HG03108 (cell line): ENCODE results near the gene ADCY9.
"Not testable (repeated sequence)": the region's sequence is repeated elsewhere in the genome, so short reads cannot be mapped to it uniquely, and the experiment has no call there.

Experiments
- ATAC-seq: cut with Tn5 transposase; IDR thresholded peaks from one replicate; pipeline ENCODE4 v1.9.1; 2021; ENCODE audit warnings: moderate library complexity; ENCODE audit not compliant: unreplicated experiment

ADCY9 gene

DNA sequence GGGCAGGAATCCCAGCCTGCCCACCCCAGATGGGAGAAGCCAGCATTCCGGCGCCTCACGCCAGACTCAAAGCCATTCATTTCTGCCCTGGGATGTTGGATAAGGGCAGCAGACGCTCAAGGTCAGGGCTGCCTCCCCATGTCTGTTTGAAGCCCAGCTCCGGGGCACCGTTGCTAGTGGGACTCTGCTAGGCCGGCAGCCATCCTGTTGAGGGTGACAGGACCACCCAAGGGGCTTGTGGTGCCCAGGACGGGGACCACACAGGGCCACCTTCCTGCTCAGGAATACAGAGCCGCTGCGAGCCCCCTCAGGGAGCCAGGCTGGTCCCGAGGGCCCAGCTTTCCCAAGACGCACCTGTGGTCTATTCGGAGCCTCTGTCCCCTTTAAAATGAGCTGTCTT lies 134.0 kb downstream of the ADCY9 start:
- ATAC-seq: no peak

DNA sequence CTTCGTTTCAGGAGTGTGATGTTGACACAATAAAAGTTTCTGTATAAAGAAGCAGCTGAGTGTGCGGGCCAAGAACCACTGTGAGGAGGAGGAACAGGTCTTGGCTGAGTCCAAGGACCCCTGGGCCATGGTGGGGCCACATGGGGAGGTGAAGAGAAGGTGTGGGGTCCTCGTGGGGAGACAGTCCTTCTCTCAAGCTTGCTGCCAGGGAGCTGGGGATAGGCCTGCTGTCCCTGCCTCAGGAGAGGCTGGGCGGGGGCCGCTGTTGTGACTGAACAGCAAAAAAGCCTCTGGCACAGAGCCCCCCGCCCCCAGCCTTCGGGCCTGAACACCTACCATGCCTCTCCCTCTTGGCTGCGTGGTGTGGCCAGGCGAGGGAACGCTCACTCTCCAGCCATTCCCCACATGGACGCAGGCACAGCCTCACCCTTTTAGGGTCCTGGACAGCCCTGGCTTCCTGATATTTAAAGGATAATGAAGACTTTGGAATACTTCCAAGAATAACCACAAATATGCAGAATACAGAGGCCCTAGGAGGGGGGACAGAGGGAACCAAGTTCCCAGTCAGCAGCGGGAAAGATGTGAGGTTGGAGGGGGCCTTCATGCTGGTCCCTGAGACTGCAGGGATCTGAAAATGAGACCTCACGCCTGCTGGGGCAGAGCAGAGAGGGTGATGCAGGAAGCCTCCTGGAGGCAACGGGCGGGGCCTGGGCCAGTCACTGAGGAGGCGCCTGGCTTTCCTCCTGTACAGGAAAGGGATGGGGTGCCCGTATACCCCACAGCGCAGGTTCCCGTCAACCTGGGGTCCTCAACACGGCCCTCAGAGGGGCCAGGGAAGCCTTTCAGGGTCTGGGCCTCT lies 135.8 kb downstream of the ADCY9 start:
- ATAC-seq: no peak

DNA sequence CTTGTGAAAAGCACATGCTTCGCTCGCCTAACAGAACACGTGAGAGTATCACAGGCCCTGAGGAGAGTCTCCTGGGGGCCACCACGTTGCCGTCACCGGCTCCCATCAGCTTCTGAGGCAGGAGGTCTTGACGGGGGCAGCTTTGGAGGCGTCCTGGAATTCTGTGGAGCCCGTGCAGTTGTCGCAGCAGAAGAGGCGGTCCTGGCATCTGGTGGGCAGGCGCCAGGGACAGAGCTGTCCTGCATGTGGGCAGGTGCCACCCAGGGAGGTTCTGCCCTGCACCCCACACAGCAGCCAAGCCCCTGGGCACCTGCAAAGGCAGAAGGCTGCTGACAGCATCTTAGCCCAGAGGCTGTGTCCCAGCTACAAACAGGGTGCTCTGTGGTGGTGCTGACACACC lies 136.7 kb downstream of the ADCY9 start:
- ATAC-seq: no peak

DNA sequence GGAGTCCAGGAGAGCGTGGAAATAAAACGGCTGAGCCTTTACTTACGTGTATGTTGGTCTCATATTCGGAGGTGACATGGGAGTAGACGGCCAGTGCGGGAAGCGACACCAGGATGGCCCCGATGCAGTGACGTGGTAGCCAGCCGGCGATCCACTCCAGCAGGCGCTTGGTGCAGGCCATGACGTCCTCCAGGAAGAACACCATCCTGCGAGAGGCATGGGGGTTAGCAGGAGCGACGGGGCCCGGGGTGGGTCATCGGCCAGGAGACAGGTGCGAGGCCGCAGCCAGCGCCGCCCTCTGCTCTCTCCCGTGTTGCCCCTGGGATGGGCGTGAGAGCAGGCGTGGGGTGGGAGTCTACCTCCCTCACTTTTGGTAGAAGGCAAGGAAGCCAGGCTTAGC lies 137.2 kb downstream of the ADCY9 start:
- ATAC-seq: no peak

DNA sequence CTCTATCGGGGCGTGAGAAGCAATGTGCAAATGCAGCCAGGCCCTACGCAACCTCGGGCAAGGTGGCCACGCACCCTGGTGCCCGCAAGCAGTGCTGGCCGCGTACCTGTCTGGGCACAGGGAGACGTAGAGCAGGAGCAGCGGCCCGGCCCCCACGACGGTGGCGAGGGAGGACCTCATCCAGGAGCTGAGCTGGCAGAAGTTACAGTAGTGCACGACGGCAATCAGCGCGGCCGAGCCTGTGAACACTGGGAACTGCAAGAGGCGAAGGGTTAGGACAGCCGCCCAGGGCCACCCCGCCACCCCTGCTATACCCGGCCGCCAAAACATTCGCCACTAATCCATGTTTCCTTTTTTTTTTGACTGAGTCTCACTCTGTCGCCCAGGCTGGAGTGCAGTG lies 138.9 kb downstream of the ADCY9 start:
- no peak for ATAC-seq

DNA sequence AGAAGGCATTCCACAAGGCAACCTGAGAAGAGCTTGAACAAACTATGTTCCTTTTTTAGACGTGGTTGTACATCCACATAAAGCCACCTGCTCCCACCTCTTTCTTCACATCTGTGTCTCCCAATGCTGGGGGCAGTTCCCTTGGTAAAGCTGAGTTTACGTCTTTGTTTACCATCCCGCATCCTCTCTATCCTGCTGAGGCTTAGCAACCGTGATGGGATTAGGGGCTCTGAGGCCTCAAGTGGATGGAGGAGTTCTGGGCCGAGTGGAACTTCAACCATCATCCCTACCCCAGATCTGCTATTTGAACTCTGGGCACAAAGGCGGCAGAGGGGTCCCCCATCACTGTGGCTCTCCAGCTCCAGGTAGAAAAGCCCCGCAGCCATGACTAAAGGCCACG lies 141.5 kb downstream of the ADCY9 start:
- no peak for ATAC-seq

DNA sequence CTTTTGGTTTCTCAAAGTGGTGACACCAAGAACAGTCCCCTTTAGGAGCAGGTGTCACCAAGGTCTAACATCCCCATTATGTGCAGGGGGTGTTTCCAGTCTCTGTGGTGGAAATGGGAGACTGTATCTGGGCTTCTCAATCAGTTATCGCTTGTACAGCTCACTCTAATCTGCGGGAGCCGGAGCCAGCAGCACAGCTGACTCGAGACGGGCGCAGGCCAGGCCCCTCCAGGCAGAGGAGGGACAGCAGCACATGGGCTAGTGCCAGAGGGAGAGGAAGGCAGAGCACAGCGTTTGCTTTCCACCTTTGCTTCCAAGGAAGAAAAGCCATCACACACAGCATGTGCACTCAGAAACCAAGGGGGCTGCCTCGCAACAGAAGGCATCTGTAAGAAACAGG lies 144.5 kb downstream of the ADCY9 start:
- no peak for ATAC-seq

DNA sequence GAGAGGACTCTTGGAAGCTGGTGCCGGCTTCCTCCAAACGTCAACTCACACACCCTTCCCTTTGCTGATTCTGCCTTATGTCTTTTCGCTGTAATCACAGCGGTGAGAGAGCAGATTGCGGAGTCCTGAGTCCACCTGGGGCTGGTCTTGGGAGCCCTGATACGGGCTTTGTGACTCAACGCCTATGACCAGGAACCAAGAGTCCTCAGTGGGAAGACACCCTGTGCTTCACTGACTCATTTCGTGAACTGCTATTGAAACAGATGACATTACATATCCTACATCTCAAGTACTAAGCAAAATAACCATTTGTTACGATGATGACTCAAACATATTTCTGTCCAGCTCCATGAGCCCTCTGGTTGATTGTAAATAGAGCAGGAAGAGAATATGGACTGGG lies 145.0 kb downstream of the ADCY9 start:
- no peak for ATAC-seq

DNA sequence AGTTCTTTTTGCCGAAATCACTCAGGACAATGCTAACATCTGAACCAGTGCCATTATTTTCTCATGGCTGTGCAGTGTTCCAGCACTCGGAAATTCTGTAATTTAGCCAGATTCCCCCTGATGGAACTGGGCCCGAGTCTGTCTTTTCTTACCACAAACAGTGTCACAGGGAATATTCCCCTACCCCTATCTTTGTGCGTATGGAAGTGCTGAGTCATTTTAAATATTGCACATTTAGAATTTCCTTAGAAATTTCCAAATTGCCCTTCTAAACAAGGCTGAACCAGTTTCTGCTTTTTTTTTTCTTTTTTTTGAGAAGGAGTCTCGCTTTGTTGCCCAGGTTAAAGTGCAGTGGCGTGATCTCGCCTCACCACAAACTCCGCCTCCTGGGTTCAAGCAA lies 147.7 kb downstream of the ADCY9 start:
- no peak for ATAC-seq

DNA sequence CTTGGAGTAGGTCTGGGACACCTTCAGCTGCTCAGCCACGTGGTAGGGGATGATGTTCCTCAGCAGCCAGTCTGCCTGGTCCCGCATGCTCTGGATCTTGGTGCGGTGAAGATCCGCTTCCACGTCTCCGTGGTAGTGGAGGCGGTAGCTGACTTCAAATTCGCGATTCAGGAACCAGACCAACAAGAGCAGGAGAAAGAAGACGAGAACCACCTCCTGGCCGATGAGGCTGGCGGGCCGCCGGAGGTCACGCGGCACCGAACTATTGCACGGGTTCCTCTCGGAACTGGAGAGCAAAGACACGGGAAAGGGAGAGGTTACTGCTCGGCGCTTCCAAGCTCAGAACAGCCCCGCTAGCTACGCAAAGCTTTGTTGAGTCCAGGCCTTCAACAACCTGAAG lies 149.6 kb downstream of the ADCY9 start:
- ATAC-seq: no peak

DNA sequence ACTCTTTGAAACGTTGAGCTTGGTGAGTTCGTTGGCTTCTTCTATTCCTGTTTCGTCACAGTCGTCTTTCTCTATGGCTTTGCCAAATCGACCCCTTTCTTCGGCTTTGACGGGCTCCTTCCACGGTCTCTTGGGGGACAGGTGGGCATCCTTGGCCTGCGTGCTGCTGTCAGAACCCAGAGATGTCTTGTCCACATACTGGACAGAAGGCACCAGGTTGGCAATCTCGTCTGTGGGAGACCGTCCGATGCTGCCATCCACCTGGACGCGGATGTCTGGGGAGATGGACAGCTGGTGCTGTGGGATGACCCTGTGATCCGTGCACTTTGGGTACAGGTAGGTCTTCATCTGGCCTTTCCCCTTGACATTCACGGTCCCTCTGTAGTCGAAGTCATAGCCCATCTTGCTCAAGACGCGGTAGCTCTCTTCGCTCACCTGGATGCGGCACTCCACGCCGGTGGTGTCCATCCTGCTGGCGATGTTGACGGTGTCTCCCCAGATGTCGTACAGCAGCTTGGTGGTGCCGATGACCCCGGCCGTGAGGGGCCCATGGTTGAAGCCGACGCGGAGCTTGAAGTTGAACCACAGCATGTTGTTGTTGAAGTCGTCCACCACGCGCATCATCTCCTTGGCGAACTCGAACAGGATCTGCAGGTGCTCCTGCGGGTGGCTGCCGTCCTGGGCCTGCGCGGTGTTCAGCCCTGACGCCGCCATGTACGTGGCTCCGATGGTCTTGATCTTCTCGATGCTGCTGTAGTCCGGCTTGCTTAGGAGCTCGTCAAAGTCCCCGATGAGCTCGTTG lies 150.3 kb downstream of the ADCY9 start:
- ATAC-seq: no peak

DNA sequence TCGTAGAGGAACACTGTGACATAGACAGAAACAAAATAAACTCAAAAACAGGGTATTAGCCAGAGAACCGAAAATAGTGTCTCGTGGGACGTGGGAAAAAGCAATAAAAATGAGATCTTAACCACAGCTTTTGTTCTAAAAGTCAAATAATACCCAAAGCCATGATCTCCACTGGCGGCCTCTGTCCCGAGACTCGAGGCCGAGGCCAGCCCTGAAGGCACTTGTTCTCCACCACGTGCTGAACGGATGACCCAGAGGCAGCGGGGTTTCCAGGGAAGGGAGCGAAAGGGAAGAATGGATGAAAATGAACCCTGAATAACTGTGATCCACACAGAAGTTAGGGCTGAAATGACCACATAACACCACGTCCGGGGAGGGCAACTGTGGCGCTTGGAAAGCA lies 150.9 kb downstream of the ADCY9 start:
- no peak for ATAC-seq

DNA sequence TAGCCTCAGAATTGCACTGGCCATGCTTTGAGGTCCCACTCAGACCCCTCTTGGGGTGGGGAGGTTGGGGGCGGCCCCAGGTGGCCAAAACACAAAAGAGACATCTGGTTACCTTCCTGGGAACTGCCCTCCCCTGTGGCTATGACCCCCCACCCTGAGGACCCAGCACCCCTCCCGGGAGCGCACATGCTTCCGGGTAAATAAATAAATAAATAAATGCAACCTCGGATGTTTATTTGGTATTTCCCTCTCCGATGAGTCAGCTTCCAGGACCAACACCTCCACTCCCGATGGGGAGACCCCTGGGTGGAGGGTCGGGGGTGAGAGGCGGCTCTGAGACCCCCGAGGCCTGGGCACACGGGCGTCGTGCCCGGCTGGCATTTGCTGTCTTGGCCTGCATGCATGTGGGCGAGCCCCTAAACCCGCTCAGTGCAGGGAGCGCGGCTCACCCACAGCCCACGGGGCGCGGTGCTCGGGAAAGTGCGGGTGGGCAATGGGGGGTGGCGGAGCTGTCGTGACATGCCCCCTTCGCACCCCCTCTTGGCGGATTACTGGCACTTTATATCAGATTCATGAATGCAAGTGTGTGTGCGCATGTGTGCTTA lies 151.5 kb downstream of the ADCY9 start:
- no peak for ATAC-seq

DNA sequence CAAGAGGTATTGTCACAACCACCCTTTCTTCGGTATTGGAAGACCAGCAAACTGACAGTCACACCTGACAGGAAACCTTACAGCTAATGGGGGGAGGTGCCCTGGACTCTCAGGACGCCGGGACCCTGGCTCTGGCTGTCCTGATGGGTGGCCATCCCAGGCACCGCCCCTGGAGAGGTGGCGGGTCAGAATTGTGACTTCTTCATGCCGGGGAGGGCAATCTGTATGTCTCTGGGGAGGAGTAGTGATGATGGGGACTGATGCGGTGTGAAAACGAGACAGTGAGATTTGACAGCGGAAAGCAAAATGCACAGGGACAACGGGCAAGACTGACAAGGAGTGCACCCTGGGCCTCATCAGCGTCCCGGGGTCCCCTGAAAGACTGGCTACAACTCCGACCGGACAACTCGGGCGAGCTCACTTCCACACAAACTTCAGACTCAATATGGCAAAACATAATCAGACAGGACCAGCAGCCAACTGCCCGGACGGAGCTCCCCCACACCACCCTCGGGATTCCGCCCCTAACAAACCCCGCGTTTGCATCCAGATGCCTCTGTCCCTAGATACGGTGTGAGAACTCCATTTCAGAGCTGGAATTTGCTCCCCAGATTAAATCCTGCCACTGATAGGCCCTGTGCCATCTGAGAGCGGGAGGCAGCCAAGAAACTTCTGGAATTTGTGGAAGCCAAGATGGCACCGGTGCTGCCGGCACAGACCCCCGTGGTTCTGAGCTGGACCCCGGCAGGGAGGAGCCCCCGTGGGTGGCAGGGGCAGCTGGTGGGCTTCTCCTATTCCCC lies 152.2 kb downstream of the ADCY9 start:
- ATAC-seq: no peak

DNA sequence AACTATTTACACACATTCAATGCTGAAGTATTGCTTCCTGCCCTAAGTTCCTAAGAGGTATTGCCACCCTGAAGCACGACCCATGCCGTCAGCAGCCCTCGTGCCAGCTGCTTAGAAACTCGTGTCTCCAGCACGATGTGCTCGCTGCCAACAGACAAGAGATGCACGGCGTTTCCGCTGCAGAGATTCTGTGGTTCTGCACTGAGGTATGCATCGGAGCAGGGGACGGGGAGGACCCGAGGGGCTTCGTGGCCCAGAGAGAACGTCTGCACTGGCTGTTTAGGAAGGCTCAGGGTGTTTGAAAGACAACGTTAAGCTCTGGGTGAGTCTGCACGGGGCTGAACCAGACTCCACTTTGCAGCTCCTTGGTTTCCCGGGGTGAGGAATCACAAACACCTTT lies 153.0 kb downstream of the ADCY9 start:
- ATAC-seq: no peak

DNA sequence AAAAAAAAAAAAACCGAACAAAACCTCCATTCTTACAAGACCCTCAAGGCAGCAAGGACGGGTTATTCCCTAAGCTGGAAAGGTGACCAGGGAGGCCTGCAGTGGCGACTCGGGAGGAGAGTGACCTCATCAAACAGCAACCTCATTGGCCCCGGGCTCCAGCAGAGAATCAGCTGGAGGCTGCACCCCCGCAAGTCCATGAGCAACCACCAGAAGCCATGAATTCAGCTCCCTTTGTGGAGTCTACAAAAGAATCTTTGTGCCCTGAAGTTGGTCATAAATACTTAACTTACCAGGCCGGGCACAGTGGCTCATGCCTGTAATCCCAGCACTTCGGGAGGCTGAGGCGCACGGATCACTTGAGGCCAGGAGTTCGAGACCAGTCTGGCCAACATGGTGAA lies 154.8 kb downstream of the ADCY9 start:
- ATAC-seq: no peak

DNA sequence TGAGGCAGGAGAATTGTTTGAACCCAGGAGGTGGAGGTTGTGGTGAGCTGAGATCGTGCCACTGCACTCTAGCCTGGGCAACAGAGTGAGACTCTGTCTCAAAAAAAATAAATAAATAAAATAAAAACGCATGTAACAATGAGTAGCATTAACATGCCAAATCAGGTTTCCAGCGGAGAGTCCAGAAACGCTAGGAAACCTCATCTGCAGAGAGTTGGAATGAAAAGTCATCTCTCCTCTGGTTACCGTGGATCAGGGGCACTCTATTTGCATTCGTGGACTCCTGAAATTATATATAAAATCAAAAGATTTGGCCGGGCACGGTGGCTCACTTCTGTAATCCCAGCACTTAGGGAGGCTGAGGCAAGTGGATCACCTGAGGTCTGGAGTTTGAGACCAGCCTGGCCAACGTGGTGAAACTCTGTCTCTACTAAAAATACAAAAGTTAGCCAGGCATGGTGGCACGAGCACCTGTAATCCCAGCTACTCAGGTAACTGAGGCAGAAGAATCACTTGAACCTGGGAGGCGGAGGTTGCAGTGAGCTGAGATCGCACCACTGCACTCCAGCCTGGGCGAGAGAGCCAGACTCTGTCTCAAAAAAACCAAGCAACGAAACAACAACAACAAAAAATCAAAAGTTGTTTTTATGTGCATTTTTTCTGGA lies 156.2 kb downstream of the ADCY9 start:
- ATAC-seq: not testable (repeated sequence)

DNA sequence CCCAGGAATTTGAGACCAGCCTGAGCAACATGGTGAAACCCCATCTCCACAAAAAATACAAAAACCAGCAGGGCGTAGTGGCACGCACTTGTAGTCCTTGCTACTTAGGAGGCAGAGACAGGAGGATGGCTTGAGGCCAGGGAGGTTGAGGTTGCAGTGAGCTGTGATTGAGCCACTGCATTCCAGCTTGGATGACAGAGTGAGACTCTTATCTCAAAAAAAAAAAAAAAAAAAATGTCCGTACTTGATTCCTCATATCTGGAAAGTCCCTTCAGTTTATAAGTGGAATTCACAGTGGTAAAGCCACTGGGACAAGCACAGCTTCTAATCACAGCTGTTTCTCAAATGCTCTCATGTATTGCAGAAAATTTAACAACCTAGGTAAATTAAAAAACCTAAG lies 157.1 kb downstream of the ADCY9 start:
- ATAC-seq: no peak

DNA sequence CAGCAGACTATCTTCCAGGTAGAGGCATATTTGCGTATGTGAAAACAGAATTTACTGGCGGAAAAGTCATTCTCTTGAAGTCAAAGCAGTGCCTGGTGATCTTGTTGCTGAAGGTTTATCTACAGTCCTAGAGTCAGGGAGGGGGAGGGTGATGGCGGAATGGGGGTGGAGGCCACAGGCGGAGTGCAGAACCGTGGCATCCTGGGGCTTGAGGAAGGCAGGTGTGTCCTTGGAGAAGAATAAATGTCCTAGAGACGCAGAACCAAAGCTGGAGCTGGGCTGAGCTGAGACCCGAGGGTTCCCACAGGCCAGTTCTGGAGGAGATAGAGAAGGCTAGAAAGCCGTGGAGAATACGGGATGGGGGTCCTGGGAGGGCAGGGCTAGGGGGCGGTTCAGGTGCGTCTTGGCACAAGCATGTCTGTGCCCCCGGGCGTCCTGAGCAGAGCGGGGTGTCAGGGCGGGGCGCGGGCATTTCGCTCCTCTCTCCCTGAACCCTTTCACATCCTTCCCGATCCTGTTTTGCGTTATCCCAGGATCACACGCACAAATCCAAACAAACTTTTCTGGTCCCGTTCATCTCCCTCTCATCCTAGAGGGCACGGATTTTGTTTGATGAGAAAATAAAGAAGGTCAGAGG lies 158.8 kb downstream of the ADCY9 start:
- ATAC-seq: no peak

DNA sequence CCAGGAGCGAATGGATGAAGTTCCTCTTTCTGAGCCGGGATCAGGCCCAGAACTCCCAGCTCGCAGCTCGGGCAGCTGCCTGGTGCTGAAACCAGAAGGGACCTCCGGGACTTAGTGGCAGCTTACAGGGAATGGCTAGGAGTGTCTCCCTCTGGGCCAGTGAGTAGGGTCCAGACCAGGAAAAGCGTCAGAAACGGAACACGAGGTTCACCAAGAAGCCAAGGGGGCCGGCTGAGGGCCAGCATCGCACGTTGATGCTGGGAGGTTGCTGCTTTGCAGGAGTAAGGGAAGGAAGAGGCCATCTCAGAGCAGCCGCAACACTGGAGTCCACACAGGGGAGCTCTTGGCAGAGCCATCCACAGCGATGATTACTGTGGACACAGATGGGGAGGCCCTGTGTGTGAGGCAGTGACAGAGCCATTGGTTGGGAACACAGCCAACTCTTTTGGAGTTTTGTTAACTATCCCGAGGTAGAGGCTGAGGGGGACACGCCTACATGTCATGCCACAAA lies 161.8 kb downstream of the ADCY9 start:
- no peak for ATAC-seq
